GM12878 (cell line): ENCODE results near the gene FBXW9. TPM values are rescaled to one million over a fixed set of nuclear protein-coding genes. Genes with fewer than 3 reads are reported as not detected.

Experiments used
- BACH1 ChIP-seq: fragments of 450-650 bp; IDR thresholded peaks from 2 replicates; pipeline ENCODE4 v1.6.1; 2017; ENCODE audit warnings: mild to moderate bottlenecking, borderline replicate concordance
- CHD2 ChIP-seq: IDR thresholded peaks from 2 replicates; pipeline ENCODE4 v1.6.1; 2011; ENCODE audit warnings: low read depth, low read length, improper control_type of control experiment, borderline replicate concordance
- EP300 ChIP-seq, 2 experiments: fragments of 150-350 bp in 1 of 2; IDR thresholded peaks; 2 replicates each; pipeline ENCODE4 v1.6.1; 2011 to 2012; ENCODE audit warnings: low read depth in 2 of 2, low read length in 2 of 2, borderline replicate concordance in 1 of 2, improper control_type of control experiment in 1 of 2, inconsistent platforms in 1 of 2; ENCODE audit not compliant: control insufficient read depth in 1 of 2
- FOXK2 ChIP-seq: fragments of 450-650 bp; IDR thresholded peaks from 2 replicates; pipeline ENCODE4 v1.6.1; 2017; ENCODE audit warnings: mild to moderate bottlenecking, moderate library complexity
- IKZF2 ChIP-seq, 2 experiments: fragments of 450-650 bp; IDR thresholded peaks; 2 replicates each; pipeline ENCODE4 v1.6.1; 2017; ENCODE audit warnings: mild to moderate bottlenecking in 2 of 2, moderate library complexity in 2 of 2
- MTA3 ChIP-seq: IDR thresholded peaks from 2 replicates; pipeline ENCODE4 v1.6.1; 2012; ENCODE audit warnings: low read length, inconsistent platforms, borderline replicate concordance
- MYC ChIP-seq: IDR thresholded peaks from 2 replicates; pipeline ENCODE4 v1.6.1; 2011; ENCODE audit warnings: mild to moderate bottlenecking, low read length, moderate library complexity, inconsistent platforms; ENCODE audit not compliant: insufficient read depth, insufficient replicate concordance, insufficient read length, severe bottlenecking
- NBN ChIP-seq: fragments of 450-650 bp; IDR thresholded peaks from 2 replicates; pipeline ENCODE4 v1.6.1; 2016
- POLR2AphosphoS5 ChIP-seq: IDR thresholded peaks from 2 replicates; pipeline ENCODE4 v1.6.1; 2011; ENCODE audit warnings: mild to moderate bottlenecking, low read length, inconsistent platforms
- SMAD1 ChIP-seq: fragments of 450-650 bp; IDR thresholded peaks from 2 replicates; pipeline ENCODE4 v1.6.1; 2018; ENCODE audit warnings: mild to moderate bottlenecking, low read depth; ENCODE audit not compliant: partially characterized antibody
- SP1 ChIP-seq: IDR thresholded peaks from one replicate; pipeline ENCODE4 v1.6.1; 2011; ENCODE audit warnings: low read depth, low read length
- SREBF2 ChIP-seq: IDR thresholded peaks from 2 replicates; pipeline ENCODE4 v1.6.1; 2012; ENCODE audit warnings: mild to moderate bottlenecking, low read length
- STAT1 ChIP-seq: fragments of 450-650 bp; conservative IDR thresholded peaks from 2 replicates; pipeline ENCODE4 v1.6.1; 2014; ENCODE audit warnings: antibody characterized with exemption, mild to moderate bottlenecking
- STAT3 ChIP-seq: IDR thresholded peaks from 2 replicates; pipeline ENCODE4 v1.6.1; 2011; ENCODE audit warnings: low read depth, low read length, improper control_type of control experiment
- TAF1 ChIP-seq: IDR thresholded peaks from 2 replicates; pipeline ENCODE4 v1.6.1; 2011; ENCODE audit warnings: mild to moderate bottlenecking, low read depth, low read length, borderline replicate concordance
- ZNF207 ChIP-seq: fragments of 450-650 bp; IDR thresholded peaks from 2 replicates; pipeline ENCODE4 v1.6.1; 2014; ENCODE audit warnings: antibody characterized with exemption, mild to moderate bottlenecking, borderline replicate concordance
- polyA plus RNA-seq, 11 experiments: library from polyadenylated mRNA; depleted of rRNA in 4 of 11; unstranded in 6 of 11; stranded (reverse) in 5 of 11; fragments of >200 nt; fragmentation: Nextera tagmentation in 4 of 11; fragmentation: Illumina TruSeq in 1 of 11; extraction: Ambion mirVana in 4 of 11; extraction: Trizol in 1 of 11; gene quantifications; 1 replicate in 1 of 11; 2 replicates in 10 of 11; pipeline versions ENCODE4 v1.2.1 to v1.2.3, GENCODE V29; 2011 to 2016; ENCODE audit warnings: inconsistent platforms in 2 of 11, missing spikeins in 2 of 11, low read depth in 1 of 11
- total RNA-seq, 4 experiments: library from RNA; depleted of rRNA in 3 of 4; stranded (reverse); fragments of >200 nt in 3 of 4; fragmentation: Illumina TruSeq in 1 of 4; extraction: Trizol in 1 of 4; gene quantifications; 2 replicates each; pipeline versions ENCODE4 v1.2.1 to v1.2.3, GENCODE V29; 2013 to 2021
- TF ChIP-seq, protein P1 (sequence below): fragments of 450-650 bp; IDR thresholded peaks from 2 replicates; pipeline ENCODE4 v1.6.1; 2016; ENCODE audit warnings: mild to moderate bottlenecking
- TF ChIP-seq, protein P2 (sequence below): fragments of 450-650 bp; IDR thresholded peaks from 2 replicates; pipeline ENCODE4 v1.6.1; 2016; ENCODE audit warnings: mild to moderate bottlenecking
- TF ChIP-seq, protein P3 (sequence below): fragments of 450-650 bp; IDR thresholded peaks from 2 replicates; pipeline ENCODE4 v1.6.1; 2017; ENCODE audit warnings: mild to moderate bottlenecking
- TF ChIP-seq, protein P4 (sequence below): IDR thresholded peaks from 2 replicates; pipeline ENCODE4 v1.6.1; 2012; ENCODE audit warnings: improper control_type of control experiment, low read depth, low read length; ENCODE audit not compliant: insufficient replicate concordance

Gene FBXW9
- total and polyA plus RNA-seq, 10 of the 15 experiments (the other 5 are each of a cell fraction or from before 2014, with no cell fraction given) = 0.21 to 14.8 (median 7.3) TPM

DNA sequence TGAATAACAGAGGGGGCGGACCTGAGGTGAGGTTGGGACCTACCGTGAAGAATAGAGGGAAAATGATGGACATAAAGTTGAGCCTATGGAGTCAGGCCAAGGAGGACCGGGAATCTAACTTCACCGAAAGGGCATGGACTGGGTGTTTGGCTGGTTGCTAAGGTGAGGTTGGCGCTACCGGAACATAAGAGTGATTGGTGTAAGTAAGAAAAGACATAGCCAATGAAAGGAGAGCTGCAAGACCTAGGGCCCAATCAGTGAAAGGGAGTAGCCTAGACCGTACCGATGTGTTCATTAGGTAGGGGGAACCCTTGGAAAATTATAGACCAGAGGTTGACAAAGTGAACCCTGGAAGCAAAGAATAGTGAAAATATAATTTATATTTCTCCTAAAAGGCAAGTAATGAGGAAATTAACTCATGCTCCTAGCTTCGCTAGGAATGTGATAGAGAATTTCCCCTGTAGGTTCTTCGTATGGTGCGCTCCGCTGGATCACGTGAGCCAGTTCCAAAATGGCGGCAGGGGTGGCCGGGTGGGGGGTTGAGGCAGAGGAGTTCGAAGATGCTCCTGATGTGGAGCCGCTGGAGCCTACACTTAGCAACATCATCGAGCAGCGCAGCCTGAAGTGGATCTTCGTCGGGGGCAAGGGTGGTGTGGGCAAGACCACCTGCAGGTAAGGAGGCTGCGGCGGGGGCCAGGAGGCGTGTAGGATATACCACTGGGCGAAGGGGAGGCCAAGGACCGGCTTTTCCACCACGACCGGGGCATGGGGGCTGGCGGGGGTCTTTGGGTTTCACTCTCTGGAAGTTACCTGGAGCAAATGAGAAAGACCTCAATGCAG, 40.8 kb upstream of the FBXW9 start, which contains the start of gene GET3 (continued):
- TF ChIP-seq TAF1 (peak; percentile 94), STAT3 (no peak), SP1 (peak; percentile 90), SREBF2 (no peak), STAT1 (0 out of 2 replicates have a peak, but pooled peaks have one; percentile 88), MYC (no peak), NBN (peak; percentile 89), MTA3 (no peak), POLR2AphosphoS5 (peak; percentile 77), EP300 (IDR thresholded peaks at IDR 0.05; ENCODE audit: borderline replicate concordance in 1 of 2, control insufficient read depth in 1 of 2, low read depth in 2 of 2, low read length in 2 of 2) (no peak), BACH1 (peak; percentile 87), ZNF207 (peak; percentile 77; the same call in 1 of the 2 replicates), SMAD1 (peak; percentile 36), FOXK2 (peak; percentile 98), IKZF2 (IDR thresholded peaks at IDR 0.05) (no peak; a peak in 2 of 4 replicates), CHD2 (peak; percentile 88; the same call in 1 of the 2 replicates)
- TF ChIP-seq, protein P1, sequence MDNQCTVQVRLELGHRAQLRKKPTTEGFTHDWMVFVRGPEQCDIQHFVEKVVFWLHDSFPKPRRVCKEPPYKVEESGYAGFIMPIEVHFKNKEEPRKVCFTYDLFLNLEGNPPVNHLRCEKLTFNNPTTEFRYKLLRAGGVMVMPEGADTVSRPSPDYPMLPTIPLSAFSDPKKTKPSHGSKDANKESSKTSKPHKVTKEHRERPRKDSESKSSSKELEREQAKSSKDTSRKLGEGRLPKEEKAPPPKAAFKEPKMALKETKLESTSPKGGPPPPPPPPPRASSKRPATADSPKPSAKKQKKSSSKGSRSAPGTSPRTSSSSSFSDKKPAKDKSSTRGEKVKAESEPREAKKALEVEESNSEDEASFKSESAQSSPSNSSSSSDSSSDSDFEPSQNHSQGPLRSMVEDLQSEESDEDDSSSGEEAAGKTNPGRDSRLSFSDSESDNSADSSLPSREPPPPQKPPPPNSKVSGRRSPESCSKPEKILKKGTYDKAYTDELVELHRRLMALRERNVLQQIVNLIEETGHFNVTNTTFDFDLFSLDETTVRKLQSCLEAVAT = peak; percentile 70
- TF ChIP-seq, protein P2, sequence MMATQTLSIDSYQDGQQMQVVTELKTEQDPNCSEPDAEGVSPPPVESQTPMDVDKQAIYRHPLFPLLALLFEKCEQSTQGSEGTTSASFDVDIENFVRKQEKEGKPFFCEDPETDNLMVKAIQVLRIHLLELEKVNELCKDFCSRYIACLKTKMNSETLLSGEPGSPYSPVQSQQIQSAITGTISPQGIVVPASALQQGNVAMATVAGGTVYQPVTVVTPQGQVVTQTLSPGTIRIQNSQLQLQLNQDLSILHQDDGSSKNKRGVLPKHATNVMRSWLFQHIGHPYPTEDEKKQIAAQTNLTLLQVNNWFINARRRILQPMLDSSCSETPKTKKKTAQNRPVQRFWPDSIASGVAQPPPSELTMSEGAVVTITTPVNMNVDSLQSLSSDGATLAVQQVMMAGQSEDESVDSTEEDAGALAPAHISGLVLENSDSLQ = peak; percentile 98
- TF ChIP-seq, protein P3, sequence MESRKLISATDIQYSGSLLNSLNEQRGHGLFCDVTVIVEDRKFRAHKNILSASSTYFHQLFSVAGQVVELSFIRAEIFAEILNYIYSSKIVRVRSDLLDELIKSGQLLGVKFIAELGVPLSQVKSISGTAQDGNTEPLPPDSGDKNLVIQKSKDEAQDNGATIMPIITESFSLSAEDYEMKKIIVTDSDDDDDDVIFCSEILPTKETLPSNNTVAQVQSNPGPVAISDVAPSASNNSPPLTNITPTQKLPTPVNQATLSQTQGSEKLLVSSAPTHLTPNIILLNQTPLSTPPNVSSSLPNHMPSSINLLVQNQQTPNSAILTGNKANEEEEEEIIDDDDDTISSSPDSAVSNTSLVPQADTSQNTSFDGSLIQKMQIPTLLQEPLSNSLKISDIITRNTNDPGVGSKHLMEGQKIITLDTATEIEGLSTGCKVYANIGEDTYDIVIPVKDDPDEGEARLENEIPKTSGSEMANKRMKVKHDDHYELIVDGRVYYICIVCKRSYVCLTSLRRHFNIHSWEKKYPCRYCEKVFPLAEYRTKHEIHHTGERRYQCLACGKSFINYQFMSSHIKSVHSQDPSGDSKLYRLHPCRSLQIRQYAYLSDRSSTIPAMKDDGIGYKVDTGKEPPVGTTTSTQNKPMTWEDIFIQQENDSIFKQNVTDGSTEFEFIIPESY = no peak
- TF ChIP-seq, protein P4, sequence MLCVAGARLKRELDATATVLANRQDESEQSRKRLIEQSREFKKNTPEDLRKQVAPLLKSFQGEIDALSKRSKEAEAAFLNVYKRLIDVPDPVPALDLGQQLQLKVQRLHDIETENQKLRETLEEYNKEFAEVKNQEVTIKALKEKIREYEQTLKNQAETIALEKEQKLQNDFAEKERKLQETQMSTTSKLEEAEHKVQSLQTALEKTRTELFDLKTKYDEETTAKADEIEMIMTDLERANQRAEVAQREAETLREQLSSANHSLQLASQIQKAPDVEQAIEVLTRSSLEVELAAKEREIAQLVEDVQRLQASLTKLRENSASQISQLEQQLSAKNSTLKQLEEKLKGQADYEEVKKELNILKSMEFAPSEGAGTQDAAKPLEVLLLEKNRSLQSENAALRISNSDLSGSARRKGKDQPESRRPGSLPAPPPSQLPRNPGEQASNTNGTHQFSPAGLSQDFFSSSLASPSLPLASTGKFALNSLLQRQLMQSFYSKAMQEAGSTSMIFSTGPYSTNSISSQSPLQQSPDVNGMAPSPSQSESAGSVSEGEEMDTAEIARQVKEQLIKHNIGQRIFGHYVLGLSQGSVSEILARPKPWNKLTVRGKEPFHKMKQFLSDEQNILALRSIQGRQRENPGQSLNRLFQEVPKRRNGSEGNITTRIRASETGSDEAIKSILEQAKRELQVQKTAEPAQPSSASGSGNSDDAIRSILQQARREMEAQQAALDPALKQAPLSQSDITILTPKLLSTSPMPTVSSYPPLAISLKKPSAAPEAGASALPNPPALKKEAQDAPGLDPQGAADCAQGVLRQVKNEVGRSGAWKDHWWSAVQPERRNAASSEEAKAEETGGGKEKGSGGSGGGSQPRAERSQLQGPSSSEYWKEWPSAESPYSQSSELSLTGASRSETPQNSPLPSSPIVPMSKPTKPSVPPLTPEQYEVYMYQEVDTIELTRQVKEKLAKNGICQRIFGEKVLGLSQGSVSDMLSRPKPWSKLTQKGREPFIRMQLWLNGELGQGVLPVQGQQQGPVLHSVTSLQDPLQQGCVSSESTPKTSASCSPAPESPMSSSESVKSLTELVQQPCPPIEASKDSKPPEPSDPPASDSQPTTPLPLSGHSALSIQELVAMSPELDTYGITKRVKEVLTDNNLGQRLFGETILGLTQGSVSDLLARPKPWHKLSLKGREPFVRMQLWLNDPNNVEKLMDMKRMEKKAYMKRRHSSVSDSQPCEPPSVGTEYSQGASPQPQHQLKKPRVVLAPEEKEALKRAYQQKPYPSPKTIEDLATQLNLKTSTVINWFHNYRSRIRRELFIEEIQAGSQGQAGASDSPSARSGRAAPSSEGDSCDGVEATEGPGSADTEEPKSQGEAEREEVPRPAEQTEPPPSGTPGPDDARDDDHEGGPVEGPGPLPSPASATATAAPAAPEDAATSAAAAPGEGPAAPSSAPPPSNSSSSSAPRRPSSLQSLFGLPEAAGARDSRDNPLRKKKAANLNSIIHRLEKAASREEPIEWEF = no peak
